ENCODE measurements around the gene PABPN1. TPM values are rescaled to one million over a fixed set of nuclear protein-coding genes. Genes with fewer than 3 reads are reported as not detected.
A peak's percentile ranks its signal among the peaks of the same experiment; 100 is the strongest.
"Not testable (repeated sequence)": the region's sequence is repeated elsewhere in the genome, so short reads cannot be mapped to it uniquely, and the experiment has no call there.

PABPN1 gene
- 61.4 and 70.7 TPM in 2 replicates for total RNA-seq

GRCh38 chr14:23320584-23321571, at the start of gene PABPN1:
PABPN1 (plus strand) TSS chr14:23321457; CDS start chr14:23321470, 13 bp downstream.
- DNase-seq (ENCODE audit: low read depth) = peak; percentile 99
- no peaks in the 10 kb centered on the region for H3K36me3 ChIP-seq (ENCODE audit: control insufficient read depth, insufficient read depth, low read length)
- H3K4me3 ChIP-seq (ENCODE audit: low read depth, low read length) = peak within 1 kb of the TSS; percentile 96
- TF ChIP-seq, protein P1, sequence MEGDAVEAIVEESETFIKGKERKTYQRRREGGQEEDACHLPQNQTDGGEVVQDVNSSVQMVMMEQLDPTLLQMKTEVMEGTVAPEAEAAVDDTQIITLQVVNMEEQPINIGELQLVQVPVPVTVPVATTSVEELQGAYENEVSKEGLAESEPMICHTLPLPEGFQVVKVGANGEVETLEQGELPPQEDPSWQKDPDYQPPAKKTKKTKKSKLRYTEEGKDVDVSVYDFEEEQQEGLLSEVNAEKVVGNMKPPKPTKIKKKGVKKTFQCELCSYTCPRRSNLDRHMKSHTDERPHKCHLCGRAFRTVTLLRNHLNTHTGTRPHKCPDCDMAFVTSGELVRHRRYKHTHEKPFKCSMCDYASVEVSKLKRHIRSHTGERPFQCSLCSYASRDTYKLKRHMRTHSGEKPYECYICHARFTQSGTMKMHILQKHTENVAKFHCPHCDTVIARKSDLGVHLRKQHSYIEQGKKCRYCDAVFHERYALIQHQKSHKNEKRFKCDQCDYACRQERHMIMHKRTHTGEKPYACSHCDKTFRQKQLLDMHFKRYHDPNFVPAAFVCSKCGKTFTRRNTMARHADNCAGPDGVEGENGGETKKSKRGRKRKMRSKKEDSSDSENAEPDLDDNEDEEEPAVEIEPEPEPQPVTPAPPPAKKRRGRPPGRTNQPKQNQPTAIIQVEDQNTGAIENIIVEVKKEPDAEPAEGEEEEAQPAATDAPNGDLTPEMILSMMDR (IDR thresholded peaks at IDR 0.05; ENCODE audit: insufficient read depth, low read length, poor library complexity, severe bottlenecking) = no peak
- no peaks in the 10 kb centered on the region for H3K27me3 ChIP-seq (ENCODE audit: control insufficient read depth, insufficient read depth, low read length)

DNA sequence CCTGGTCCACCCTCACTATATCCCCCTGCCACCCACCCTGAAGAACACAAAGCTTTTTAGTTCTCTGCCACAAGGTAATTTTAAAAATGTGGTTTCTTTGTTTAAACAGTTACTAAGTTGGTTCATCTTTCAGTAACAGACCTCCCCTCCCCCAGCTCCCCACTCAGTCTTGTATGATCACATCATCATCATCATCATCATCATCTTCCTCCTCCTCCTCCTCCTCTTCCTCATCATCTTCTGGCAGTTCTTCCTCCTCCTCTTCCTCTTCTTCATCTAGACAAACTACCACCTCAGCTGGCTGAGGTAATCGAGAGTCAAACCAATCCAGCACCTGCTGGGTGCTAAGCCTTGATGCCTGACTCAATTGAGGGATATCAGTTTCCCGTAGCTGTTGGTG, 45.8 kb upstream of the PABPN1 start:
- Histone ChIP-seq H3K27me3 (ENCODE audit: control insufficient read depth, insufficient read depth, low read length) (no peaks in the 10 kb centered on the region), H3K36me3 (ENCODE audit: control insufficient read depth, insufficient read depth, low read length) (no peaks in the 10 kb centered on the region), H3K4me3 (ENCODE audit: low read depth, low read length) (no peak overlapping the region)
- TF ChIP-seq, protein P1 (IDR thresholded peaks at IDR 0.05; ENCODE audit: insufficient read depth, low read length, poor library complexity, severe bottlenecking) = no peak
- DNase-seq (ENCODE audit: low read depth) = no peak

- no peak for DNase-seq (ENCODE audit: low read depth)
- TF ChIP-seq, protein P1 (IDR thresholded peaks at IDR 0.05; ENCODE audit: insufficient read depth, low read length, poor library complexity, severe bottlenecking) = no peak
- Histone ChIP-seq H3K27me3 (ENCODE audit: control insufficient read depth, insufficient read depth, low read length) (no peaks in the 10 kb centered on the region), H3K36me3 (ENCODE audit: control insufficient read depth, insufficient read depth, low read length) (no peaks in the 10 kb centered on the region), H3K4me3 (ENCODE audit: low read depth, low read length) (no peak overlapping the region)
These were observed 44.1 kb upstream of the PABPN1 start for GRCh38 chr14:23277189-23277588.

- not testable (repeated sequence) for H3K4me3 ChIP-seq (ENCODE audit: low read depth, low read length); H3K27me3 ChIP-seq (ENCODE audit: control insufficient read depth, insufficient read depth, low read length); H3K36me3 ChIP-seq (ENCODE audit: control insufficient read depth, insufficient read depth, low read length); DNase-seq (ENCODE audit: low read depth)
These were observed 43.3 kb upstream of the PABPN1 start for GRCh38 chr14:23277928-23278327.

- H3K27me3 ChIP-seq (ENCODE audit: control insufficient read depth, insufficient read depth, low read length) = no peaks in the 10 kb centered on the region
- no peaks in the 10 kb centered on the region for H3K36me3 ChIP-seq (ENCODE audit: control insufficient read depth, insufficient read depth, low read length)
- TF ChIP-seq, protein P1 (IDR thresholded peaks at IDR 0.05; ENCODE audit: insufficient read depth, low read length, poor library complexity, severe bottlenecking) = no peak
- no peak for DNase-seq (ENCODE audit: low read depth)
- H3K4me3 ChIP-seq (ENCODE audit: low read depth, low read length) = no peak overlapping the region
These were observed 40.0 kb upstream of the PABPN1 start for GRCh38 chr14:23281247-23281646.

GRCh38 chr14:23284654-23285529, 36.4 kb upstream of the PABPN1 start:
- H3K27me3 ChIP-seq (ENCODE audit: control insufficient read depth, insufficient read depth, low read length) = no peaks in the 10 kb centered on the region
- H3K36me3 ChIP-seq (ENCODE audit: control insufficient read depth, insufficient read depth, low read length) = no peaks in the 10 kb centered on the region
- no peak for DNase-seq (ENCODE audit: low read depth)
- TF ChIP-seq, protein P1 (IDR thresholded peaks at IDR 0.05; ENCODE audit: insufficient read depth, low read length, poor library complexity, severe bottlenecking) = no peak
- H3K4me3 ChIP-seq (ENCODE audit: low read depth, low read length) = peak overlapping the region; percentile 63
